AG04449 (cell line): Measurements from ENCODE around the gene CRIM1.

ENCODE experiments used
- CTCF ChIA-PET: fragments of 350-600 bp; formaldehyde crosslinking; extraction: SDS; loops from one replicate; lab custom pipeline; 2021; ENCODE audit warnings: antibody characterized with exemption; lab: Yijun Ruan, JAX
- POLR2A ChIA-PET: fragments of 400-600, 350-600 bp; formaldehyde crosslinking; extraction: SDS; loops from one replicate; lab custom pipeline; 2020; ENCODE audit warnings: antibody characterized with exemption, inconsistent platforms; lab: Yijun Ruan, JAX
- DNase-seq: peaks from one replicate; pipeline ENCODE4 v3.0.0-alpha.2; 2010; ENCODE audit warnings: low read depth, low spot score
- H3K4me3 ChIP-seq: 2 replicates; pipeline ENCODE4 v1.5.1; 2011; ENCODE audit warnings: low read depth, mild to moderate bottlenecking, control low read depth, low read length
- CTCF ChIP-seq: IDR thresholded peaks from one replicate; pipeline ENCODE4 v1.5.1; 2011; ENCODE audit warnings: mild to moderate bottlenecking, moderate library complexity, low read length, control low read depth, inconsistent platforms; ENCODE audit not compliant: insufficient read depth; ENCODE audit errors: missing control alignments

CRIM1 gene

GRCh38 chr2:36371070-36371874, 15.7 kb downstream of the CRIM1 start:
- POLR2A ChIA-PET: interaction anchor here (0.8 to 1.5 kb wide), 7 partner anchors 8 to 67 kb away, joined by 3 to 5 read pairs (median 4); partner anchors contain the start of gene CRIM1
- TF ChIP-seq CTCF: no peak
- no peak overlapping the region; the same call in 1 of the 2 replicates for H3K4me3 ChIP-seq
- DNase-seq: no peak
- CTCF ChIA-PET: interaction anchor here (0.7 to 1.8 kb wide), 5 partner anchors 11 to 22 kb away, joined by 3 to 7 read pairs (median 3); no protein-coding TSS in a partner anchor

- CTCF ChIA-PET: interaction anchor here (1.1 to 1.8 kb wide), 5 partner anchors 12 to 300 kb away, joined by 3 to 7 read pairs (median 3); no protein-coding TSS in a partner anchor
- TF ChIP-seq CTCF: no peak
- peak; percentile 70 for DNase-seq
- POLR2A ChIA-PET: interaction anchor here (0.8 to 1.5 kb wide), 9 partner anchors 8 to 109 kb away, joined by 3 to 5 read pairs (median 3); partner anchors contain the start of gene CRIM1
- H3K4me3 ChIP-seq: no peak overlapping the region
Measured at GRCh38 chr2:36371928-36372391, 16.4 kb downstream of the CRIM1 start.

- POLR2A ChIA-PET: interaction anchor here (0.7 to 1.0 kb wide), 3 partner anchors 11 to 65 kb away, joined by 3 to 7 read pairs (median 4); no protein-coding TSS in a partner anchor
- DNase-seq: no peak
- no peak for TF ChIP-seq CTCF
- CTCF ChIA-PET: interaction anchor here (0.7 to 1.8 kb wide), 7 partner anchors 9 to 151 kb away, joined by 3 to 7 read pairs (median 4); no protein-coding TSS in a partner anchor
- H3K4me3 ChIP-seq: no peak overlapping the region
Measured at GRCh38 chr2:36373149-36373926, 17.8 kb downstream of the CRIM1 start.

GRCh38 chr2:36374585-36374984, 19.0 kb downstream of the CRIM1 start:
- H3K4me3 ChIP-seq: no peak overlapping the region
- no peak for DNase-seq
- ChIA-PET CTCF (interaction anchor here (0.7 to 1.7 kb wide), 3 partner anchors 15 to 182 kb away, joined by 3 to 5 read pairs (median 3); no protein-coding TSS in a partner anchor), POLR2A (no interaction called here)
- no peak for TF ChIP-seq CTCF

GRCh38 chr2:36376319-36376765, 20.8 kb downstream of the CRIM1 start:
- ChIA-PET CTCF (interaction anchor here (1.1 to 1.6 kb wide), 5 partner anchors 9 to 193 kb away, joined by 3 to 4 read pairs (median 3); no protein-coding TSS in a partner anchor), POLR2A (interaction anchor here (0.8 kb wide), 1 partner anchor 14 kb away, joined by 3 read pairs; no protein-coding TSS in a partner anchor)
- TF ChIP-seq CTCF: no peak
- no peak for DNase-seq
- H3K4me3 ChIP-seq: no peak overlapping the region
